Gastroesophageal sphincter (tissue), 4 donors: Measurements from ENCODE around the gene NUDT15. TPM values are rescaled to one million over a fixed set of nuclear protein-coding genes. Genes with fewer than 3 reads are reported as not detected.

Experiments
- ATAC-seq: fragments of 150-250 bp; one replicate; pipeline ENCODE4 v1.9.1; 2016; ENCODE audit warnings: mild to moderate bottlenecking, moderate library complexity
- H3K27ac ChIP-seq, 4 donors: fragments of 200-600 bp; sonication (generic) in 3 of 4; 1 replicate in 3 of 4; 2 replicates in 1 of 4; pipeline ENCODE4 v1.5.1; 2016 to 2019
- H3K27me3 ChIP-seq: fragments of 200-600 bp; sonication (generic); one replicate; pipeline ENCODE4 v1.5.1; 2019
- H3K36me3 ChIP-seq, 2 donors: fragments of 200-600 bp; sonication (generic); one replicate each; pipeline ENCODE4 v1.5.1; 2019; ENCODE audit warnings: control low read depth in 1 of 2
- H3K4me1 ChIP-seq, 3 donors: fragments of 200-600 bp; sonication (generic); 1 replicate in 2 of 3; 2 replicates in 1 of 3; pipeline ENCODE4 v1.5.1; 2016 to 2019; ENCODE audit warnings: control low read depth in 2 of 3
- H3K4me3 ChIP-seq, 2 donors: fragments of 200-600 bp; sonication (generic); one replicate each; pipeline ENCODE4 v1.5.1; 2019; ENCODE audit warnings: mild to moderate bottlenecking in 1 of 2, moderate library complexity in 1 of 2
- H3K9me3 ChIP-seq, 3 donors: fragments of 200-600 bp; sonication (generic); one replicate each; pipeline ENCODE4 v1.5.1; 2017 to 2019; ENCODE audit warnings: control low read depth in 2 of 3
- CTCF ChIP-seq, 4 experiments: fragments of 200-600 bp in 2 of 4; fragments of 450-650 bp in 2 of 4; sonication (generic) in 1 of 4; IDR thresholded peaks; one replicate each; pipeline ENCODE4 v1.5.1; 2017 to 2019; ENCODE audit warnings: antibody characterized with exemption in 4 of 4, mild to moderate bottlenecking in 2 of 4, moderate library complexity in 2 of 4
- EP300 ChIP-seq: sonication (generic); formaldehyde crosslinking; IDR thresholded peaks from one replicate; pipeline ENCODE4 v1.6.1; 2017; ENCODE audit warnings: antibody characterized with exemption, mild to moderate bottlenecking
- POLR2A ChIP-seq, 2 donors: fragments of 450-650 bp; IDR thresholded peaks; one replicate each; pipeline ENCODE4 v1.6.1; 2017; ENCODE audit warnings: antibody characterized with exemption in 2 of 2, mild to moderate bottlenecking in 2 of 2, moderate library complexity in 1 of 2
- POLR2AphosphoS5 ChIP-seq: sonication (generic); formaldehyde crosslinking; IDR thresholded peaks from one replicate; pipeline ENCODE4 v1.6.1; 2017; ENCODE audit warnings: antibody characterized with exemption
- WGBS, 2 donors: methylation state at CpG; one replicate each; pipeline ENCODE4 v1.1.5; 2018; ENCODE audit warnings: low coverage in 1 of 2; 5-methylcytosine and 5-hydroxymethylcytosine counted together
- total RNA-seq, 4 donors: library from RNA; depleted of rRNA; stranded (reverse); fragments of >200 nt; gene quantifications; one replicate each; pipeline ENCODE4 v1.1.0, GENCODE V29; 2016

NUDT15 gene
- total RNA-seq, 4 donors from 2014 or later: 6.1 to 7.5 (median 7.4) TPM

GRCh38 chr13:48068036-48068435 is 30.5 kb downstream of the NUDT15 start:
- TF ChIP-seq POLR2A (IDR thresholded peaks at IDR 0.05) (no peak), POLR2AphosphoS5 (no peak), EP300 (no peak), CTCF (IDR thresholded peaks at IDR 0.05) (no peak)
- H3K4me3 ChIP-seq: no peak overlapping the region
- no peak for ATAC-seq
- H3K36me3 ChIP-seq: peaks cover 0 to 87% of the 10 kb centered on the region in 2 donors
- peaks cover 0 to 35% (median 0%) of the 10 kb centered on the region in 3 donors for H3K9me3 ChIP-seq
- no peaks in the 10 kb centered on the region for H3K4me1 ChIP-seq
- H3K27ac ChIP-seq: no peak overlapping the region
- no peaks in the 10 kb centered on the region for H3K27me3 ChIP-seq

- TF ChIP-seq POLR2A (IDR thresholded peaks at IDR 0.05) (no peak), POLR2AphosphoS5 (no peak), EP300 (no peak), CTCF (IDR thresholded peaks at IDR 0.05) (no peak)
- H3K4me3 ChIP-seq: no peak overlapping the region
- no peak for ATAC-seq
- peaks cover 0 to 35% (median 0%) of the 10 kb centered on the region in 3 donors for H3K9me3 ChIP-seq
- H3K4me1 ChIP-seq: no peaks in the 10 kb centered on the region
- H3K36me3 ChIP-seq: peaks cover 0 to 91% of the 10 kb centered on the region in 2 donors
- no peak overlapping the region for H3K27ac ChIP-seq
- H3K27me3 ChIP-seq: no peaks in the 10 kb centered on the region
- 94 to 97% methylated on average over 2 of the region's 2 CpGs for WGBS, 2 donors
Measured at GRCh38 chr13:48068952-48069351, 31.4 kb downstream of the NUDT15 start.

- ATAC-seq: no peak
- Histone ChIP-seq H3K27me3 (no peaks in the 10 kb centered on the region), H3K4me3 (no peak overlapping the region), H3K27ac (no peak overlapping the region), H3K9me3 (peaks cover 0 to 35% (median 0%) of the 10 kb centered on the region in 3 donors), H3K36me3 (peaks cover 0 to 98% of the 10 kb centered on the region in 2 donors), H3K4me1 (no peaks in the 10 kb centered on the region)
- 100% methylated on average over 1 of the region's 1 CpG for WGBS, 2 donors
- TF ChIP-seq POLR2AphosphoS5: no peak
- no peak for TF ChIP-seq EP300
- TF ChIP-seq POLR2A (IDR thresholded peaks at IDR 0.05): no peak
- no peak for TF ChIP-seq CTCF (IDR thresholded peaks at IDR 0.05)
Measured at GRCh38 chr13:48069573-48069972, 32.0 kb downstream of the NUDT15 start.

- Histone ChIP-seq H3K27me3 (no peaks in the 10 kb centered on the region), H3K9me3 (peaks cover 0 to 35% (median 0%) of the 10 kb centered on the region in 3 donors), H3K4me3 (no peak overlapping the region), H3K36me3 (peaks cover 0 to 100% of the 10 kb centered on the region in 2 donors), H3K27ac (no peak overlapping the region), H3K4me1 (no peaks in the 10 kb centered on the region)
- no peak for ATAC-seq
- TF ChIP-seq POLR2A (IDR thresholded peaks at IDR 0.05) (no peak), CTCF (IDR thresholded peaks at IDR 0.05) (no peak), POLR2AphosphoS5 (no peak), EP300 (no peak)
- WGBS, 2 donors: 50 to 73% methylated on average over 2 to 4 of the region's 5 CpGs
Measured at GRCh38 chr13:48070942-48071341, 33.4 kb downstream of the NUDT15 start.

- H3K9me3 ChIP-seq: peaks cover 0 to 35% (median 0%) of the 10 kb centered on the region in 3 donors
- H3K27me3 ChIP-seq: no peaks in the 10 kb centered on the region
- H3K4me3 ChIP-seq: no peak overlapping the region
- no peak overlapping the region for H3K27ac ChIP-seq
- TF ChIP-seq EP300: no peak
- TF ChIP-seq POLR2AphosphoS5: no peak
- no peak for TF ChIP-seq CTCF (IDR thresholded peaks at IDR 0.05)
- no peak for TF ChIP-seq POLR2A (IDR thresholded peaks at IDR 0.05)
- no peaks in the 10 kb centered on the region for H3K4me1 ChIP-seq
- WGBS, 2 donors: 94 to 100% methylated on average over 2 to 3 of the region's 3 CpGs
- peaks cover 0 to 100% of the 10 kb centered on the region in 2 donors for H3K36me3 ChIP-seq
- ATAC-seq: no peak
Measured at GRCh38 chr13:48072304-48072703, 34.8 kb downstream of the NUDT15 start.
